ENCODE data around the gene XRCC2.

DNA sequence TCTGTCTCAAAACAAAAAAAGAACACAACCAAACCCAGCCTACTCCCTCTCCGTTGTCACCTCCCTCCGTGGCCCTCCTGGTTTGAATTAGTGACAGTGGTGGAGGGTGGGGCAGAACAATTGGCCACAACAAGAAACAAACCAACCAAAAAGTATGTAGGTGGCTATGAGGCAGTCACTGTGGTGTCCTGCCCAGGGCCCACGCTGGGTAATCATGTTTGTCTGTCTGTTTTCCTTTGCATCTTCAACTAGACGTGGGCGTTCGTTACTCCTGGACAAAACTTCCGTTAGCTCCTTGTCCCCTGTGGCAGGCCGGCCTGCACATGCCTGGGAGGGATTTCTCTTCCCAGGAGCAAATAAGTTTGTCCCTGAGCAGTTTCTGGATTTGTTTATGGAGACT, 78.4 kb downstream of the XRCC2 start:
- TF ChIP-seq, protein P1, sequence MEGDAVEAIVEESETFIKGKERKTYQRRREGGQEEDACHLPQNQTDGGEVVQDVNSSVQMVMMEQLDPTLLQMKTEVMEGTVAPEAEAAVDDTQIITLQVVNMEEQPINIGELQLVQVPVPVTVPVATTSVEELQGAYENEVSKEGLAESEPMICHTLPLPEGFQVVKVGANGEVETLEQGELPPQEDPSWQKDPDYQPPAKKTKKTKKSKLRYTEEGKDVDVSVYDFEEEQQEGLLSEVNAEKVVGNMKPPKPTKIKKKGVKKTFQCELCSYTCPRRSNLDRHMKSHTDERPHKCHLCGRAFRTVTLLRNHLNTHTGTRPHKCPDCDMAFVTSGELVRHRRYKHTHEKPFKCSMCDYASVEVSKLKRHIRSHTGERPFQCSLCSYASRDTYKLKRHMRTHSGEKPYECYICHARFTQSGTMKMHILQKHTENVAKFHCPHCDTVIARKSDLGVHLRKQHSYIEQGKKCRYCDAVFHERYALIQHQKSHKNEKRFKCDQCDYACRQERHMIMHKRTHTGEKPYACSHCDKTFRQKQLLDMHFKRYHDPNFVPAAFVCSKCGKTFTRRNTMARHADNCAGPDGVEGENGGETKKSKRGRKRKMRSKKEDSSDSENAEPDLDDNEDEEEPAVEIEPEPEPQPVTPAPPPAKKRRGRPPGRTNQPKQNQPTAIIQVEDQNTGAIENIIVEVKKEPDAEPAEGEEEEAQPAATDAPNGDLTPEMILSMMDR (conservative IDR thresholded peaks at IDR 0.05; ENCODE audit: low read depth, low read length), result no peak
- no peak for TF ChIP-seq EZH2 (IDR thresholded peaks at IDR 0.05; ENCODE audit: borderline replicate concordance, low read depth, low read length, poor library complexity, severe bottlenecking)
